H9 (cell line): ENCODE data around the gene SLC25A53. TPM values are rescaled to one million over a fixed set of nuclear protein-coding genes. Genes with fewer than 3 reads are reported as not detected.

Experiments
- DNase-seq: peaks from one replicate; pipeline ENCODE4 v3.0.0-alpha.2; 2017
- H2AFZ ChIP-seq: one replicate; pipeline ENCODE4 v1.6.1; 2013; ENCODE audit warnings: mild to moderate bottlenecking, low read length, control low read depth, moderate library complexity
- H2AK5ac ChIP-seq: 2 replicates; pipeline ENCODE4 v1.6.1; 2013; ENCODE audit warnings: low read length, control low read depth, mixed read lengths; ENCODE audit not compliant: insufficient read length
- H2BK120ac ChIP-seq: one replicate; pipeline ENCODE4 v1.6.1; 2013; ENCODE audit warnings: low read depth, mild to moderate bottlenecking, low read length, control low read depth, inconsistent platforms; ENCODE audit not compliant: poor library complexity, severe bottlenecking
- H2BK12ac ChIP-seq: 2 replicates; pipeline ENCODE4 v1.6.1; 2013; ENCODE audit warnings: low read length, control low read depth, mixed read lengths, low read depth; ENCODE audit not compliant: insufficient read length
- H2BK15ac ChIP-seq: 2 replicates; pipeline ENCODE4 v1.6.1; 2013; ENCODE audit warnings: low read depth, low read length, control low read depth
- H2BK20ac ChIP-seq: one replicate; pipeline ENCODE4 v1.6.1; 2013; ENCODE audit warnings: low read depth, mild to moderate bottlenecking, low read length, control low read depth, inconsistent platforms; ENCODE audit not compliant: poor library complexity, severe bottlenecking
- H2BK5ac ChIP-seq: 2 replicates; pipeline ENCODE4 v1.6.1; 2013; ENCODE audit warnings: low read length, control low read depth, mixed read lengths; ENCODE audit not compliant: insufficient read length
- H3K14ac ChIP-seq: 2 replicates; pipeline ENCODE4 v1.6.1; 2013; ENCODE audit warnings: low read length, control low read depth; ENCODE audit not compliant: insufficient read depth
- H3K18ac ChIP-seq: 2 replicates; pipeline ENCODE4 v1.6.1; 2013; ENCODE audit warnings: low read depth, mild to moderate bottlenecking, mixed read lengths, low read length, control low read depth; ENCODE audit not compliant: insufficient read length
- H3K23ac ChIP-seq: 2 replicates; pipeline ENCODE4 v1.6.1; 2013; ENCODE audit warnings: low read length, control low read depth, mixed read lengths, low read depth; ENCODE audit not compliant: insufficient read length
- H3K23me2 ChIP-seq: 2 replicates; pipeline ENCODE4 v1.6.1; 2013; ENCODE audit warnings: low read depth, mild to moderate bottlenecking, mixed read lengths, low read length, control low read depth; ENCODE audit not compliant: insufficient read length, poor library complexity, severe bottlenecking
- H3K27ac ChIP-seq: 2 replicates; pipeline ENCODE4 v1.5.1; 2013; ENCODE audit warnings: low read length, control low read depth, mixed read lengths, low read depth; ENCODE audit not compliant: insufficient read length
- H3K27me3 ChIP-seq: 2 replicates; pipeline ENCODE4 v1.6.1; 2013; ENCODE audit warnings: low read length, control low read depth, inconsistent platforms; ENCODE audit not compliant: insufficient read depth
- H3K4ac ChIP-seq: 2 replicates; pipeline ENCODE4 v1.6.1; 2013; ENCODE audit warnings: low read depth, mild to moderate bottlenecking, control low read depth, inconsistent platforms, low read length, moderate library complexity
- H3K4me1 ChIP-seq: 2 replicates; pipeline ENCODE4 v1.6.1; 2013; ENCODE audit warnings: low read length, control low read depth, inconsistent platforms; ENCODE audit not compliant: insufficient read depth
- H3K4me2 ChIP-seq: 2 replicates; pipeline ENCODE4 v1.6.1; 2013; ENCODE audit warnings: low read length, control low read depth, mixed read lengths; ENCODE audit not compliant: insufficient read length, insufficient read depth
- H3K56ac ChIP-seq: 2 replicates; pipeline ENCODE4 v1.6.1; 2013; ENCODE audit warnings: low read depth, mild to moderate bottlenecking, mixed read lengths, low read length, control low read depth; ENCODE audit not compliant: insufficient read length
- H3K79me1 ChIP-seq: 2 replicates; pipeline ENCODE4 v1.6.1; 2013; ENCODE audit warnings: low read depth, mild to moderate bottlenecking, moderate library complexity, low read length, control low read depth, inconsistent platforms; ENCODE audit not compliant: insufficient read depth, poor library complexity, severe bottlenecking
- H3K79me2 ChIP-seq: 2 replicates; pipeline ENCODE4 v1.6.1; 2013; ENCODE audit warnings: low read length, control low read depth, inconsistent platforms; ENCODE audit not compliant: insufficient read depth
- H3K9ac ChIP-seq: 2 replicates; pipeline ENCODE4 v1.6.1; 2013; ENCODE audit warnings: low read length, control low read depth, mixed read lengths; ENCODE audit not compliant: insufficient read length; ENCODE audit errors: extremely low read depth
- H3K9me3 ChIP-seq: one replicate; pipeline ENCODE4 v1.6.1; 2013; ENCODE audit warnings: low read depth, low read length, inconsistent platforms; ENCODE audit not compliant: control insufficient read depth
- H3T11ph ChIP-seq: one replicate; pipeline ENCODE4 v1.6.1; 2013; ENCODE audit warnings: mild to moderate bottlenecking, low read length, control low read depth, inconsistent platforms
- H4K20me1 ChIP-seq: one replicate; pipeline ENCODE4 v1.6.1; 2013; ENCODE audit not compliant: control insufficient read depth, insufficient read length, insufficient read depth
- H4K5ac ChIP-seq: 2 replicates; pipeline ENCODE4 v1.6.1; 2013; ENCODE audit warnings: low read depth, mild to moderate bottlenecking, mixed read lengths, low read length, control low read depth; ENCODE audit not compliant: insufficient read length
- H4K8ac ChIP-seq: replicated peaks from 2 replicates; pipeline ENCODE4 v1.6.1; 2013; ENCODE audit warnings: low read length, control low read depth, mixed read lengths, low read depth; ENCODE audit not compliant: insufficient read length
- H4K91ac ChIP-seq: 2 replicates; pipeline ENCODE4 v1.6.1; 2013; ENCODE audit warnings: low read depth, mild to moderate bottlenecking, moderate library complexity, mixed read lengths, low read length, control low read depth; ENCODE audit not compliant: insufficient read length
- H3K27ac Mint-ChIP-seq, 3 experiments: 2 replicates in 2 of 3; 3 replicates in 1 of 3; pipeline ENCODE4 v1.8.0; 2020 to 2021; ENCODE audit warnings: mixed read lengths in 3 of 3, mild to moderate bottlenecking in 1 of 3, moderate library complexity in 1 of 3
- H3K27me3 Mint-ChIP-seq: 2 replicates; pipeline ENCODE4 v1.8.0; 2021; ENCODE audit warnings: low read depth, mild to moderate bottlenecking, moderate library complexity, mixed read lengths
- H3K36me3 Mint-ChIP-seq, 3 experiments: 2 replicates in 2 of 3; 3 replicates in 1 of 3; pipeline ENCODE4 v1.8.0; 2020 to 2021; ENCODE audit warnings: low read depth in 3 of 3, mixed read lengths in 3 of 3; ENCODE audit not compliant: insufficient read depth in 1 of 3
- H3K4me1 Mint-ChIP-seq, 2 experiments: 2 replicates each; pipeline ENCODE4 v1.8.0; 2020; ENCODE audit warnings: mixed read lengths in 2 of 2
- H3K4me3 Mint-ChIP-seq, 2 experiments: 2 replicates in 1 of 2; 3 replicates in 1 of 2; pipeline ENCODE4 v1.8.0; 2020 to 2021; ENCODE audit warnings: mild to moderate bottlenecking in 2 of 2, mixed read lengths in 2 of 2, moderate library complexity in 1 of 2
- H3K9me3 Mint-ChIP-seq, 2 experiments: 2 replicates in 1 of 2; 3 replicates in 1 of 2; pipeline ENCODE4 v1.8.0; 2020; ENCODE audit warnings: mild to moderate bottlenecking in 2 of 2, mixed read lengths in 2 of 2, moderate library complexity in 1 of 2
- CTCF ChIP-seq: fragments of 200-600 bp; sonication (generic); conservative IDR thresholded peaks from 3 replicates; pipeline ENCODE4 v1.8.0; 2021; ENCODE audit warnings: antibody characterized with exemption, mild to moderate bottlenecking
- WGBS: extraction: QIAGEN DNeasy Blood & Tissue Kit; methylation state at CpG from one replicate; pipeline ENCODE4 v1.1.7; 2013; ENCODE audit warnings: missing lambda C conversion rate, low lambda C conversion rate, mixed read lengths; ENCODE audit not compliant: insufficient read length; ENCODE audit errors: extremely low coverage; 5-methylcytosine and 5-hydroxymethylcytosine counted together
- total RNA-seq: library from RNA; stranded (reverse); gene quantifications from 2 replicates; pipeline ENCODE4 v1.2.1, GENCODE V29; 2021

SLC25A53 gene
- total RNA-seq, 1 experiment from 2014 or later = 1.6 TPM

GRCh38 chrX:104183685-104184084, 26.9 kb upstream of the SLC25A53 start:
- Histone ChIP-seq H3K9ac (no peak overlapping the region), H3K23ac (no peak overlapping the region), H4K91ac (no peak overlapping the region), H3K14ac (no peak overlapping the region), H3K23me2 (no peaks in the 10 kb centered on the region), H4K20me1 (no peaks in the 10 kb centered on the region), H4K5ac (no peak overlapping the region), H3K9me3 (peaks cover 5% of the 10 kb centered on the region), H3K79me1 (no peaks in the 10 kb centered on the region), H2BK120ac (no peak overlapping the region), H3K4ac (no peak overlapping the region), H3K4me1 (no peaks in the 10 kb centered on the region), H2BK15ac (no peak overlapping the region), H3K27me3 (no peaks in the 10 kb centered on the region), H3K18ac (no peak overlapping the region), H3T11ph (no peak overlapping the region), H4K8ac (no peak overlapping the region), H2BK5ac (no peak overlapping the region), H3K4me2 (no peak overlapping the region), H3K79me2 (no peaks in the 10 kb centered on the region), H3K56ac (no peak overlapping the region), H2BK20ac (no peak overlapping the region), H2BK12ac (no peak overlapping the region), H2AK5ac (no peak overlapping the region), H2AFZ (no peak overlapping the region), H3K27ac (no peak overlapping the region)
- no peak for DNase-seq
- Mint-ChIP-seq H3K27me3 (no peaks in the 10 kb centered on the region), H3K4me1 (no peaks in the 10 kb centered on the region), H3K27ac (peak overlapping the region in 1 of 3 experiments; percentile 48; a peak in 1 of 7 replicates), H3K4me3 (no peak overlapping the region), H3K36me3 (peaks cover 11 to 37% (median 29%) of the 10 kb centered on the region in 3 experiments), H3K9me3 (peaks cover 0 to 47% of the 10 kb centered on the region in 2 experiments; a peak in 2 of 5 replicates)
- no CpG with 5 or more reads among the region's 4 CpGs for WGBS
- TF ChIP-seq CTCF = no peak
